ENCODE measurements around the gene TRAPPC3. TPM values are rescaled to one million over a fixed set of nuclear protein-coding genes. Genes with fewer than 3 reads are reported as not detected.

The TRAPPC3 gene
- total RNA-seq, 4 donors from 2014 or later = 76.3 to 104 (median 83.2) TPM

DNA sequence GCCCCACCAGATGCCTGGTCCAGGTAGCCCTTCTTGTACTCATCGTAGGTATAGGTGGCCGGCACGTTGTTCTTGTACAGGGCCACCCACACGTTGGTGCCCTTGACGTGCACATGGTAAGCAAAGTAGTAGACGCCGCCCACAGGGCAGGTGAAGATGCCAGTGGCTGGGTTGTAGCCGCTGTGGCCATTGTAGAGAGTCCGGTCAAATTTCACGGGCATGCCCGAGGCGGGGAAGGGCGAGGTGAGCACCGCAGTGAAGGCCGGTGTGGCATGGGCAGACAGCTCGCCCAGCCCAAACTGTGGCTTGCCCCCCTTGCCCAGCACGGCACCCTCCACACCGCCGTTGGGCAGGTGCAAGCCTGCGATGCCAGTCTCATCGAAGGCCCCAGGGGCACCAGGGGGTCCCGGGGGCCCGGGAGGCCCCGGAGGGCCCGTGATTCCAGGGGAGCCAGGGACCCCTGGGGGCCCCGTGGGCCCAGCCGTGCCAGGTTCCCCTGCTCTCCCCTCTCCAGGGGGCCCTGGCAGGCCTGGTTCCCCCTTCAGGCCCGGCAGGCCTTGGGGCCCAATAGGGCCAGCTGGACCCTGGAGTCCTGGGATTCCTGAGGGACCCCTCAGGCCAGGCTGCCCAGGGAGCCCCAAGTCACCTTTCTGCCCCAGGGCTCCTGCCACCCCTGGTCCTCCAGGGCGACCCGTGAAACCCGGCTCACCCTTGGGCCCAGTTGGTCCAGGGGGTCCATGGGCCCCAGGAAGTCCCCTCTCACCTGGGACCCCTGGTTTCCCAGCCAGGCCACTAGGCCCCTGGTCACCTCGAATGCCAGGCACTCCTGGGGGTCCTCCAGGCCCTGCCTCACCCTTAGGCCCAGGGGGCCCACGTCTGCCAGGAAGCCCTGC is 51.3 kb downstream of the TRAPPC3 start:
- DNase-seq (ENCODE audit: low spot score) (no peak), ATAC-seq (ENCODE audit: low FRiP score) (no peak)
- TF ChIP-seq, protein P1, sequence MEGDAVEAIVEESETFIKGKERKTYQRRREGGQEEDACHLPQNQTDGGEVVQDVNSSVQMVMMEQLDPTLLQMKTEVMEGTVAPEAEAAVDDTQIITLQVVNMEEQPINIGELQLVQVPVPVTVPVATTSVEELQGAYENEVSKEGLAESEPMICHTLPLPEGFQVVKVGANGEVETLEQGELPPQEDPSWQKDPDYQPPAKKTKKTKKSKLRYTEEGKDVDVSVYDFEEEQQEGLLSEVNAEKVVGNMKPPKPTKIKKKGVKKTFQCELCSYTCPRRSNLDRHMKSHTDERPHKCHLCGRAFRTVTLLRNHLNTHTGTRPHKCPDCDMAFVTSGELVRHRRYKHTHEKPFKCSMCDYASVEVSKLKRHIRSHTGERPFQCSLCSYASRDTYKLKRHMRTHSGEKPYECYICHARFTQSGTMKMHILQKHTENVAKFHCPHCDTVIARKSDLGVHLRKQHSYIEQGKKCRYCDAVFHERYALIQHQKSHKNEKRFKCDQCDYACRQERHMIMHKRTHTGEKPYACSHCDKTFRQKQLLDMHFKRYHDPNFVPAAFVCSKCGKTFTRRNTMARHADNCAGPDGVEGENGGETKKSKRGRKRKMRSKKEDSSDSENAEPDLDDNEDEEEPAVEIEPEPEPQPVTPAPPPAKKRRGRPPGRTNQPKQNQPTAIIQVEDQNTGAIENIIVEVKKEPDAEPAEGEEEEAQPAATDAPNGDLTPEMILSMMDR (IDR thresholded peaks at IDR 0.05) = no peak

DNA sequence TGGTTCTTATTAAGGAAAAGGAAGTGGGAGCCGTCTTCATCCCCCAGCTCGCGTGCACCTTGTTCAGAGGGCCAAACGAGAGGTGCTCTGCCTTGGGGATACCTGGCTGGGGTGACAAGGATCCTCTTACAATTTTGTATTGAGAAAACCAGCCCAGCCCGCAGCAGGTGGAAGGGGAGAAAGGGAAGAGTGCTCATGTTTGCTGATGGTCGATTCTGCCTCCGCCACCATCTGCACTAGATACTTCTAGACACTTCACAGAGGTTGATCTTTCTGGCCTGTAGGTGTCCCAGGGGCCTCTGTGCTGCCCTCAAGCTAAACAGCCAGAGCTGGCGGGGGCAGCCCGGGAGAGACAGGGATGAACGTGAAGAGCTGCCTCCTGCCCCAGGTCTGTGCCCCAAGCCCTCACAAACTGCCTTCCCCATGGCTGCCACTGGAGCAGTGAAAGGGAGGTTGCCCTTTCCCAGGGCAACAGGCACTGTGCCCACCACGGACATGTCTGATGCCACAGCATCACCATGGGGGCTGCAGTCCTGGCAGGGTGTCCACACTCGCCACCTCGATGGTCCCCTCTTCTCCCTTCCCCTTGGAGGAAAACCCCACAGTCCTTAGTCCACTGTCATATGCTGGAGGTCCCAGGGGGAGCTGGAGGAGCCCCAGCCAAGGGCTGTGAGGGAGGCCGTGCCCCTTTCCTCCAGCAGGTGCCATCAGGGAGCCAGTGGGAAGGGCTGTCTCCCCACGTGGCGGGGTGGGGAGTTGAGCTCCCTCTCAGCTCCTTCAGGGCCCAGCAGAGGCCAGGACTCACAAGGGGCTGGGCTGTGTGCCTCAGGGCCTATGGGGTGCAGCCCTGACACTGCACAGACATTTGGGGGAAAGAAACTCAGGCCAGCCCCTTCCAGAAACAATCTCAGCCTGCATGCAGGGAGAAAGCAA is 52.5 kb downstream of the TRAPPC3 start:
- TF ChIP-seq, protein P1 (IDR thresholded peaks at IDR 0.05) = no peak
- ATAC-seq (ENCODE audit: low FRiP score) = no peak
- DNase-seq (ENCODE audit: low spot score) = no peak

DNA sequence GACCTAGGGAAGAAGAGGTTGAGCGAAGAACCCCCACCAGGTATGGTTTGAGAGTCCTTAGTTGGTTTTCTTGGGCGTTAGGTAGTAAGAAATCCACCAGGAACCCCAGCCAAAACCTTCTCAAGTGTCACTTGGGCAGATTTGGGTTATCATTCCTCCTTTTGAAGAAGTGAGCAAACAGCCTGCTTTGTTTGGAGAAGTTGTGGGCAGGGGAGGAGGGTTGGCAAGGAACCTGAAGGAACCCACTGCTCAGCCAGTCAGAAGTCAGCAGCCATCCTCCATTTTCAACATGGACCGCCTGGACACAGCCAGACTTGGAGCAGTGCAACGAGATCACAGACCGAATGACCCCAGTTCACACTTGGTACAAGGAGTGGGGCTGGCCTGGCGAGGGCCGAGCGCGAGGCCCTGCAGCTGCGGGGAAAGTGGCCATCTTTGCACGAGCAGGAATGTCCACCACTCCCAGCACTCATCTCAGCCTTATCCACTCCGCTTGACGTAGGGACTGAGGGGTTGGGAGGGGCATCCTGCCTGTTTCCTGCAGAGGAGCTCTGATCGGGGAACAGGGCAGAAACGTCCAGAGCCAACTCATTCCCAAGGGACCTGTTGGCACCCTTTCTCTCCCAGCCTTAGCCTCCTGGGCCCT is 53.4 kb downstream of the TRAPPC3 start:
- TF ChIP-seq, protein P1 (IDR thresholded peaks at IDR 0.05) = no peak
- no peak for ATAC-seq (ENCODE audit: low FRiP score)
- no peak for DNase-seq (ENCODE audit: low spot score)

DNA sequence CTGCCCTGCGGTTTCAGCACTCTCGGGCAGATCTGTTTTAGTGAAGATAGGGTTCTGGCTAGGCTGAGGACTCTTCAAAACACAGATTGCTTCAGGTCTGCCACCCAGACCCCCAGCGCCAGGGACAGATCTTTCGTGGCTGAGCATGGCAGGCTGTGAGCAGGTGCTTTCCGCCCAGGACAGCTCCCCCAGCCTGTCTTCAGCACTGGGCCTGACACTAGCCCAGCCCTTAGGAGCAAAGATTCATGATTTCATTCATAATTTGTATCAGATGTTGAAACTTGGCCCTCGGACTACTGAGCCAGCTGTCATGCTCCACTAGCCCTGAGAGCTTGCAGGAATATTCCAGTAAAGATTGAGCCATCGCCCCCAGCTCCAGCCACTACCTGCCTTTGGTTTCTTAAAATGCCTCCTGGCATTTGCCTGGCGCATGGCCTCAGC is 54.6 kb downstream of the TRAPPC3 start:
- TF ChIP-seq, protein P1 (IDR thresholded peaks at IDR 0.05) = no peak
- no peak for ATAC-seq (ENCODE audit: low FRiP score)
- no peak for DNase-seq (ENCODE audit: low spot score)

DNA sequence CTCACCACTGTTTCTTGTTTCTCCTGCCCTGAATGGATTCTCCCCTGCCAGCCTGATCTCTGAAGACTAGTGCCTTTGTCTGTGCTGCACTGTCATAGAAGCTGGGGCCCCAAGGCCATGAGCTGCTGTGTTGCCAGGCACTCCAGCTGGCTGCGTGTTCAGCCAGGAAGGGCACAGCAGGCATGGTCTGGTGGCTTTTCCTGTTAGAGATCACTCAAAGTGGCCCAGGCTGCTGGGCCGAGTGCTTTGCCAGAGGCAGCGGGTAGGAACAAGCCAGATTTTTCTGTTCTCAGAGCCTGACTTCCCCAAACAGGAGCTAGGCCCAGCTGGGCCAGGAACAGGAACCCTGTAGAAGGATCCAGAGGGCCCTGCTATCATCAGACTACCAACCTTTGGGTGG is 55.4 kb downstream of the TRAPPC3 start:
- TF ChIP-seq, protein P1 (IDR thresholded peaks at IDR 0.05) = no peak
- ATAC-seq (ENCODE audit: low FRiP score) (no peak), DNase-seq (ENCODE audit: low spot score) (no peak)

DNA sequence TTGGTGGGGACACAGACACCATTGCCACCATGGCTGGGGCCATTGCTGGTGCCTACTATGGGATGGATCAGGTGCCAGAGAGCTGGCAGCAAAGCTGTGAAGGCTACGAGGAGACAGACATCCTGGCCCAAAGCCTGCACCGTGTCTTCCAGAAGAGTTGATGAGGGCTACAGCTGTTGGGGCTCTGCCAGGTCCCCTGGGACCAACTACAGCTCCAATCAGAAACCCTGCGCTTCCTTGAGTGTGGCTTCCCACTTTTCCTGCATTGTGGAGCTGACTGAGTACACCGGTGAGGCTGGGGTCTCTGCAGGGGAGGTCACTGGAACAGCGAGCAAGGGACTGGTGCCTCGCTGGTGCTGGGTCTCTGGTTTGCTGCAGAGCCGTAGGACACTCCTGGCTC is 56.1 kb downstream of the TRAPPC3 start:
- DNase-seq (ENCODE audit: low spot score) (no peak), ATAC-seq (ENCODE audit: low FRiP score) (no peak)
- TF ChIP-seq, protein P1 (IDR thresholded peaks at IDR 0.05) = no peak
